RPMI7951 (cell line): Measurements from ENCODE around the gene GULP1. TPM values are rescaled to one million over a fixed set of nuclear protein-coding genes. Genes with fewer than 3 reads are reported as not detected.

Source experiments
- DNase-seq: peaks from one replicate; pipeline ENCODE4 v3.0.0-alpha.2; 2012; ENCODE audit warnings: low read depth
- total RNA-seq: library from RNA; depleted of rRNA; stranded (reverse); fragments of >200 nt; shearing (Covaris generic); gene quantifications from 2 replicates; pipeline ENCODE4 v1.2.3, GENCODE V29; 2014

Gene GULP1
- total RNA-seq, 1 experiment from 2014 or later: 87.0 TPM

DNA sequence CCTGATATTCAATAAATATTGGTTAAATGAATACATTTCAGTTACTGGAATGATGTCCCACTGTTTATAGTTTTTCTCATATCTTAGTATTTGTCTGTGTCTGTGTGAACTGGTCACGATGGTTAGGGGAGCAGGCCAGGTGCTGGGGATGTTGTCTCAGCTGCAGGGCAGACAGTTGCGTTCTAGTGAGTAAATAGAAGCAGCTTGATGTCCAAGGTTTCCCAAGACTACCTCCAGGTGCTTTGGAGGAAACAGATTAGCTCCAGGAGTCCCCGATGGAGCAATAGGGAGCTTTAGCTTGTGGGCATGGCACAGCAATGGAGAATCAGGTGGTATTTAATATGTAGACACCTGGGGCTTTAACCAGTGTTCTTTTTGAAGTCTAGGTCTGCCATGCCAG lies 75.5 kb downstream of the GULP1 start:
- no peak for DNase-seq

DNA sequence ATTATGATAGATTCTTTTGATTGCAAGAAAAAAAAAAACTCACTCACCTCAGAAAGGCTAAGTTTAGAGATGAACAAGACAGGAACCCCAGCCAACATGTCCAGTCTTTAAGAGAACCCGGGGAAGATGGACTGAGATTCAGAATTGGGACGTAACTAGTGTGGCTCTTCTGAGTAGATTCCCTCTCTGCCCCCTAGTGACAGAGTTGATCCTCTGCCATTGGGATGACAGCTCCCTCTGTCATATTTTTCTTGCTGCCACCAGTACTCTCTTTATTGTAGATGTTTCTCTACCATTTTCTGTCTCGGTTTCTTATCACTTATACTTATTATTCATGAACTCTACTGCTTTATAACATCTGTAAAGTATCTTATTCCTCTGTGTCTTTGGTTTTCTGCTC lies 77.7 kb downstream of the GULP1 start:
- DNase-seq: peak; percentile 76

DNA sequence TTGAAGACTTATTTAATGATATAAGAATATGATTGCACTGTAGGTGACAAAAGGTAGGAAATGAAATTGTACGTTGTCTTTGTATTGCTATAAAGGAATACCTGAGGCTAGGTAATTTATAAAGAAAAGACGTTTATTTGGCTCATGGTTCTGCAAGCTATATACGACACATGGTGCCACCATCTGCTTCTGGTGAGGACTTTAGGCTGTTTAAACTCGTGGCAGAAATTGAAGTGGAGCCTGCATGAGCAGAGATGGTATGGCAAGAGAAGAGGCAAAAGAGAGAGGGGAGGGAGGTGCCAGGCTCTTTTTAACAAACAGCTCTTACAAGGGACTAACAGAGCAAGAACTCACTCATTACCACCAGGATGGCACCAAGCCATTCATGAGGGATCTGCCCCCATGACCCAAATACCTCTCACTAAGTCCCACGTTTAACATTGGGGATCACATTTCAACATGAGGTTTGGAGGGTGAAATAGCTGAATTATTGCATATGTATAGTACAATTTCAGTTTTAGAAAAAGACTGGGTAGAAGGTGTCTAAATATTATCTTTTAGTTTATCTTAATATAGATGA lies 86.8 kb downstream of the GULP1 start:
- peak; percentile 23 for DNase-seq

DNA sequence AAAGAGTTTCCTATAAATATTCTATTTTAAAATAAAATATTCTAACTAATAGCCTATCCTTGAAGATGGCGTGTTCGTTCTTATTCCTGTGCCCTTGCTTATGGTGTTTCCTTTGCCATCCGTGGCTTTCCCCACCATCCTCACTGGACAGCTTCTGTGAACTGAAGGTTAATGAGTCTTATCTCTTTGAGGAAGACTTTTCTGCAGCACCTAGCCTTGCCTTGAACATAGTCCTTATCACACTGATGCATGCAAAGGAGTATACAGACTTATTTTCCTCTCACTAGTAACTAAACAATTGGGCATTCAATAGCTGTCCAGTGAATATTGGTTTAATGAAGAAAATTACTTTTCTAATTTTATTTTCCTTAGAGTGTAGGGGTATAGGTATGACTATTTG lies 88.1 kb downstream of the GULP1 start:
- no peak for DNase-seq

DNA sequence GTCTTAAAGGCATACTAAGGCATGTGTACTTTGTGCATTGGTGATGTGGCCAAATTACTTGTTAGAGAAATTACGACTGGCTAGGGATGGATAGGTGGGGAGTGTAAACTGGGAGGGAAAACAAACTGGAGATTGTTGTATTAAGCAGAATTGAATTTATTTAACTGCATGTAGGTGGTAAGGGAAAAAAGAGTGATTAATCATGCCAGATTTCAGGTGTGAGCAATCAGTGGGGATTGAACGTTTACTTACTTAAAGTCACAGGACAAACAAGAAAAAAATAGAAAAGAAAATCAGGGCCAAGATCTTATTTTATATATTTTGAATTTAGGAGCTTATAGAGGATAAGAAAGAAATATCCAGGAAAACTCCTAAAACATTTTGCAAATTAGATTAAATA lies 88.6 kb downstream of the GULP1 start:
- no peak for DNase-seq

DNA sequence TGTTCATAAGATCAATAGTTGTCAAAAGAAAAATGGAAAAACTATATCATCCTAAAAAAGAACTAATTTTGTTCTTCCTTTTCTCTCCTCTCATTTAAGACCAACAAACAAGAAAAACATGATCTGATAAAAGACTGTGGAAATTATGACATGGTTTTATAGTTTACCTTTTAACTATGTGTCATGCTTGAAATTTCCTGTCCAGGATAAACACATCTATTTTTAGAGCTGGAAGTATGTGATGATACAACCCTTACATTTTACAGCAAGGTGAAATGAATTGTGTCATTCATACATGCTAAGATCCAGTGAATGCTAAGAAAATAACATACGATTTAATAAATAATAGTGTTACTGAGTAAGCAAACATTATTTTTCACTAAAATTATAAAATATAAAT lies 89.9 kb downstream of the GULP1 start:
- DNase-seq: peak; percentile 67

DNA sequence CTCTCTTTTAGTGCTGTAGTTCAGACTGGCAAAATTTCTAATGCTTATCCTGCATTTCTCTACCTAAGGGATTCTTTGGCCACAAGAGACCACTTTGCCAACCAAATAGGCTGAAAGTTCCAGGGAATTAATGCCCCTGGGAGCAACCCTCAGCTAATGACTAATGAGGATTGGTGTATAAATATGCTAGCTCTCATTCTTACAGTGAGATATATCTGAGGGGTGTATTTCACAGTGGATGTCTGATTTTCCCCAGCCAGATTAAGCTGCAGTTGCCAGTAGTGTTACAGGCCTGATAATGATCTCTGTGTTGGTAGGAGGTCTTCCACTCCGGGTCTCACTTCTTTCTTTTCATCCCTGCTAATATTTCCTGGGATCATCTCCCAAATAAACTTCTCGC lies 90.4 kb downstream of the GULP1 start:
- peak; percentile 33 for DNase-seq

DNA sequence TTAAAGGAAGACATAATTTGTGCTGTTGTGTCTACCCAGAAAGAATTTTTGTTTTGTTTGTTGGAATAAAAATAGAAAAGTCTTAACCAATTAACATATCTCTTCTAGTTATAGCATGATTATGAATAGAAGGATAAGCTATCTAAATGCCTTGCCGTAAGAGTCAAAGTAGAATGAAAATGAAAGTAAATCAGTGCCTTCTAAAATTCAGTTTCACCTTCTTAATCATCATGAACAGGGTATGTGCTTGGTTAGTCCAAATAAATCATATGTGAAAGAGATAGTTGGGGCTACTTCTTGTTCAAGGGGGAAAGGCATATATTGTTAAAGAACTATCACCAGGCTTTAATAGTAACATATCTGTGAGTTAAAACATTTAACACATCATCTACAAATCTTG lies 91.5 kb downstream of the GULP1 start:
- DNase-seq: peak; percentile 51

DNA sequence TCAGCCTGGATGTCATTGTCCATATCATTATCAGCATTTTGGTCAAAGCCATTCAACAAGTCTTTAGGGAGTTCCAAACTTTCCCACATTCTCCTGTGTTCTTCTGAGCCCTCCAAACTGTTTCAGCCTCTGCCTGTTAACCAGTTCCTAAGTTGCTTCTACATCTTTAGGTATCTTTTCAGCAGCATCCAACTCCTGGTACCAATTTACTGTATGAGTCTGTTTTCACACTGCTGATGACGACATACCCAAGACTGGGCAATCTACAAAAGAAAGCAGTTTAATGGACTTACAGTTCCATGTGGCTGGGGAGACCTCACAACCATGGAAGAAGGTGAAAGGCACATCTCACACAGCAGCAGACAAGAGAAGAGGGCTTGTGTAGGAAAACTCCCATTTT lies 94.2 kb downstream of the GULP1 start:
- no peak for DNase-seq

DNA sequence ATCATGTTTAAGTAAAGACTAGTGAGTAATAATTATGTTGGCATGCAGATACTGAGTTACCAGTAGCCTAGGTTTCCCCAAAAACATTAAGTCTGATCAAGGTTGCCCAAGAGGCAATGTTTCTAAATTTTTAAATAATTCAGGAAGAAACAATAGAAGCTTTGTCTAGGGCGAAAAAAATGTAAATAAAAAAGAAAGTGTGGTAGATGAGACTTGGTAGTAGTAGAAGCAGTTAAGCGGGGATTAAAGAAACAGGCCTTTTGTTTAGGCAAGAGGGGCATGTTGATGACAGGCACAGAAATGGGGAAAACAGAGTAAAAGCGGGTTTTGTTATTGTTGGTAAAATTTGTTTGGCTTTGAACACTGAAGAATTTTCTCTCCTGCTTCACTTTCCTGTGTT lies 97.2 kb downstream of the GULP1 start:
- DNase-seq: peak; percentile 9

DNA sequence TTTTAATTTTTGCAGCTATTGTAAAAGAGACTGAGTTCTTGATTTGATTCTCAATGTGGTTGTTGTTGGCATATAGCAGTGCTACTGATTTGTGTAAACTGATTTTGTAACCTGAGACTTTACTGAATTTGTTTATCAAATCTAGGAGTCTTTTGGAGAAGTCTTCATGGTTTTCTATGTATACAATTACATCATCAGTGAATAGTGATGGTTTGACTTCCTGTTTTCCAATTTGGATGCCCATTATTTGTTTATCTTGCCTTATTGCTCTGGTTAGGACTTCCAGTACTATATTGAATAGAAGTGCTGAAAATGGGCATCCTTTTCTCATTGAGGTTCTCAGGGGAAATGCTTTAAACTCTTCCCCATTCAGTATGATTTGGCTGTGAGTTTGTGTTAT lies 99.7 kb downstream of the GULP1 start:
- DNase-seq: no peak

DNA sequence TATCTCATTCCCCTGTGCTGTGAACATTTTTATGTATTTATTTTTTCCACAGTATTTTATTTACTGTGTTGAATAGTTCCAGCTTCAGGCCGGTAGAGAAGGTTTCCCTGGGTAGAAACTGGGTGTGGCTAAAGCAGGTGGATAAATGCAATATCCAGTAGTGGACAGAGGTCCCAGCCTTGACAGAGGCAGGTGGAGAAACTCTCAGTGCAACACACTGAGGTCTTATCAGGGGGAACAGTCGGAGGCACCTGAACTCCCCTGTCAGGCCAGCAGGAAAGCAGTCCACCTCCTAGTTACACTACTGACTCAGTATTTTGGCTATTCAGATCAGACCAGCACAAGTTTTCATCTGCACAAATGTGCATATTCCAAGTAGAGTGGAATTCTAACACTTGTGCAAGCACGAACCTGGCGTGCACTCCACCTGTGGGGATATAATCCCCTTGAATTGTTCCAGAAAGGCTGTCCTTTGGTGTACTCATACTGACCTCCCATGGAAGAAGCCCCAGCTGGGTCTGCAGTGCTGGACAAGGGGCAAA lies 103.3 kb downstream of the GULP1 start:
- no peak for DNase-seq

DNA sequence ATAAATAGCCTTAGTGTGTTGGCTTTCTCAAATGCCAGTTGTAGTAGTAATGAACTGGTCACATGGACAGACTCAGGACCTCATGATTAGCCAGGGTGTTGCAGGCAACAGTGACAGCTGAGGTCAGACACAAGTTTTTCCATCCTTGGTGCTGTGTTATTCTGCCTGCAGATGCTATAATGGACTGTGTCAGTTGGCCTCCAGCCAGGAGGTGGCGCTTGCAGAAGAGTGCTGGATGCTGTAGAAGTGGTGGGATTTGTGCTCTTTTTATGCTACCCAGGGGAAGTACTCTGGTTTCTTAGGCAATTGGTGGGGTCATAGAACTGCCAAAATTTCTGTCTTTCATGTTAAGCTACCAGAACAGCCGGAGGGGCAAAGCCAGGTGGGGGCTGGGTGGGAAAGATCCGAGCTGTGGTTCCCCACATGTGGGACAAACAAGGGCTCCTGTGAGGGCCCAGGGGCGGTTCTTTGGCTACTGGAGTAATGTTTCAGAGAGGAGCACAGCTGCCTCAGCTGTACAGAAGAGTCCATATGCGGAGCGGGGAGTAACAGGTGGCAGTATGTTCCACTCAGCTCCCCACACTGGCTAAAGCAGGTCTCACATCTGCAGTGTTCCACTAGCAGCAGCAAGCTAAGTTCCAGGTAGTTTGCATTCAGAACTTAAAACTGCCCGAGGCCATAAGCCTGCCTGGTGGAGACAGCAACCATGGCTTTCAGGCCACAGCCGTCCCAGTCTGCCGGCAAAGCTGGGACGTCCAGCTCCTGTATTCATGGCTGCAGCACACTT lies 104.4 kb downstream of the GULP1 start:
- DNase-seq: no peak

DNA sequence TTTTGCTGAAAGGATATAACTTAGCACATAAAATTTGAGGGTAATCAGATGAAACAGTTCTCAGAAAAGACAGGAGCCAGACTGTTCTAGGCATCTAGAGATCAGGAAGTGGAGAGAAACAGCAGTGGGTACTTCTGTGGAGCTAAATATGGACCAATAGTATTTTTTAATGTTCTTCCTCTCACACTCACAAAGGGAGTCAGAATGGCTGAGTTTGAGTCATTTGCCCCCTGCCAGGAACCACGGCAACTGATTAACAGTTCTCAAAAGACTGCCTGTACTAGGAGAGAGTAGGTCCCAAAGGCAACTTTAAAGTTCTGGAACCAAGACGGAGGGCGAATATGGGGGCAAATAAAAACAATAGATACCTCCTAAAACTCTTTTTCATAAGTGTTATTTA lies 107.5 kb downstream of the GULP1 start:
- DNase-seq: peak; percentile 64

DNA sequence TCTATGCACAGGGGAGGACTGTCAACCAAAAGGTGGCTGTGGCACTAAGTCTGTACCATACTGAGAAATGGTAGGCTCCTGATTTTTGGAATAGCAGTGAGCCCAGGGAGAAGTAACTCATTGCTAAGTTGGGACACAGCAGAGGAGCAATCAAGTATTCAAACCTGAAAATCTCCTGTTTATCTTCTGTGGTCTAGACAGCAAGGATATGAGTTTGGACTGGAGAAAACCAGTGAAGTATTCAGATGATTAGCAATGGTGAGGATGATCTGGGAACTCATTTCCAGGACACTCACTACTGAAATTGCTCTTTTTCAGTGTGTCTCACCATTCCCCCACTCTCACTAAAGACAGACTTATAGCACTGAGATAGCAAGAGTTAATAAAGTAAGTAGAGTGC lies 112.0 kb downstream of the GULP1 start:
- DNase-seq: no peak

DNA sequence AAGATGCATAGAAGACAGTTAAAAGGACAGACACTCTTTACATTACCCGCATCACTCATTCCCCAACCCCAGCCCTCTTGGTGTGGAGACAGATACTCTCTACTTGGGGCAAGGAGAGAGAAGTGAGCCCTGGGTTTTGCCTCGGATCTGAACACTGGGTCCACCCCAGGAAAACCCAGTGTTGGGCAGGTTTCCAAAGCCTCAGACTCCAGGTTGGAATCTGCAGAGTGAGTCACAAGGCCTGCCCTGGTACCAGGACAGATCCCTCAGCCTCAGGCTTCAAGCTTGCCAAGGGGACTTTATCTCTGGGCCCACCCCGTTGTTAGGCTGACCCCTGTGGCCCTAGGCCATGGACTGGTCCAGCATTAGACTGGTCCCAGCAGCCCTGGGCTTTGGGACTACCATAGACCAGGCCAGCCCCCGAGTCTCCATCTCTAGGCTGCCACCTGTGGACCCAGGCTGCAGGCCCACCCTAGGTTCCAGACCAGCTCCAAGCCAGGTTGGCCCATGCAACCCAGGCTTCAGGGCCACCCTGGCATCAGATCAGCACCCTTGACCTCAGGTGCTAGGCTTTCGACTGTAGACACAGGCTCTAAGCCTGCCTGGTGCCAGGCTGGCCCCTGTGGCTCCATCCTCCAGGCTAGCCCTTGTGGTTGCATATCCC lies 112.8 kb downstream of the GULP1 start:
- DNase-seq: peak; percentile 53

DNA sequence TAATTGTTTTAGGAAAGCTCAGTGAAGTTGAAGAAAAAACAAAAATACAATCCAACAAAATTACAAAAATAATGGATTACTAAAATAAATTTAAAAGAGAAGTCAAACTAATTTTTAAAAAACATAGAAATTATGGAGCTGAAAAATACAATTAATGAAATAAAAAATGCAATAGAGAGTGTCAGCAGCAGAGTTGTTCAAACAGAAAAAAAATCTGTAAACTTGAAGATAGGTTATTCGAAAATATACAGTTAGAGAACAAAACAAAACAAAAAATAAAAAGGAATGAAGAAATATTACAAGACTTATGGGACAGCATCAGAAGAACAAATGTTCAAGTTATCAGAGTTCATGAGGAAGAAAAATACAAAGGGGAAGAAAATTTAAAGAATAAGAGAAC lies 114.7 kb downstream of the GULP1 start:
- no peak for DNase-seq

DNA sequence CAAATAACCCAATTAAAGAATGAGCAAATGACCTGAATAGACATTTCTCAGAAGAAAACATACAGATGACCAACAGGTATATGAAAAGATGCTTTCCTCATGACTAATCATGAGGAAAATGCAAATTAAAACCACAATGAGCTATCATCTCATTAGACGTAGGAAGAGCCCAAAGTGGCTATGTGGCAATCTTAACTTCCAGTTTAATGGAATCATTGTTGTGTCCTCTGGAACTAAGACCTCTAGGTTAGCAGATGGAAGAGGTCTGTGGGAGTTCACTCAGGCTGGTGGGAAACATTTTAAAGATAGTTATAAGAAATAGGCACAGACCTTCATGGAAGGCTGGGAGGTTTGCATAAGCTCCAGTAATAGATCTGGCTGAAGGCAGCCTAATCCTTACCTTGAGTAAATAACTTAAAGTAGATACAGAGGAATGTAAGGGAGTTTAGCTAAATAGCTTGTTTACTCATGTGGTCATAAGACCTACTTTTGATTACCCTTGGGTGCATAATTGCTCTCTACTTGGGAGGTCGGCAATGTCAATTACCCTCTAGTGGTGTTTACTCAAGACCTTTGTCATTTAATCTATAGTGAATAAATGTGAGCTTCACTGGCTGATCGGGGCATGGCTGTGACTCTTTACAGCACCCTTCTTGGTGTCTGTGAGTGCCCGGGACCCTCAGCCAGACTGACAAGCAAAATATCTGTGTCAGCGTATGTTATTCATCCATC lies 119.0 kb downstream of the GULP1 start:
- DNase-seq: peak; percentile 67

DNA sequence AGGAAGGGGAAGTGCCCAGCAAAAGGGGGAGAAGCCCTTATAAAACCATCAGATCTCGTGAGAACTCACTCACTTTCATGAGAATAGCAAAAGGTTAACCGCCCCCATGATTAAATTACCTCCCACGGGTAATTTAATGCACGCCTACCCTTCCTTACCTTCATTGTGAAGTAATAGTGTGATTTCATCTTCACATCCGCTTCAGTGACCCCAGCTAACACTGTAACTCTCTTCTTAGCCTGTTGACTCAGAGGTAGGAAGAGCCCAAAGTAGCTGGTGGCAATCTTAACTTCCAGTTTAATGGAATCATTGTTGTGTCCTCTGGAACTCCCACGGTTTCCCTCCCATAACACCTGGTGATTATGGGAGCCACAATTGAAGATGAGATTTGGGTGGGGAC lies 120.5 kb downstream of the GULP1 start:
- DNase-seq: no peak

DNA sequence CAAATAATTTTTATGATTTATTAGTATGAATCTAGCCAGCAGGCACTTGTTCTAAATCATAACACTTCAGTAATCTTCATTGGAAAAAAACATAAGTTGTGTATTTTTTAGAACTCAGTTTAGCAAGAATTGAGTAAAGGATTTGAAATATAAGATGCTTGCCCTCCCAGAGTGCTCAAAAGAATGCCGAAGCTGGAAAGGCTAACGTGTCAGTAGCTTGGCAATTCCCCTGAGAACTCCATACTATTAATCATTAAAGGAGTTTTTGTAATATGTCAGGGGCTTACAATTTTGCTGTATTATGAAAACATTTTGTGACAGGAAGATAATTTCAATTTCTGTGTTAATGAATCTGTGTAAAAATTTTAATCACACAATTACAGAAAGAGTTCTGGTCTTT lies 122.7 kb downstream of the GULP1 start:
- DNase-seq: no peak

DNA sequence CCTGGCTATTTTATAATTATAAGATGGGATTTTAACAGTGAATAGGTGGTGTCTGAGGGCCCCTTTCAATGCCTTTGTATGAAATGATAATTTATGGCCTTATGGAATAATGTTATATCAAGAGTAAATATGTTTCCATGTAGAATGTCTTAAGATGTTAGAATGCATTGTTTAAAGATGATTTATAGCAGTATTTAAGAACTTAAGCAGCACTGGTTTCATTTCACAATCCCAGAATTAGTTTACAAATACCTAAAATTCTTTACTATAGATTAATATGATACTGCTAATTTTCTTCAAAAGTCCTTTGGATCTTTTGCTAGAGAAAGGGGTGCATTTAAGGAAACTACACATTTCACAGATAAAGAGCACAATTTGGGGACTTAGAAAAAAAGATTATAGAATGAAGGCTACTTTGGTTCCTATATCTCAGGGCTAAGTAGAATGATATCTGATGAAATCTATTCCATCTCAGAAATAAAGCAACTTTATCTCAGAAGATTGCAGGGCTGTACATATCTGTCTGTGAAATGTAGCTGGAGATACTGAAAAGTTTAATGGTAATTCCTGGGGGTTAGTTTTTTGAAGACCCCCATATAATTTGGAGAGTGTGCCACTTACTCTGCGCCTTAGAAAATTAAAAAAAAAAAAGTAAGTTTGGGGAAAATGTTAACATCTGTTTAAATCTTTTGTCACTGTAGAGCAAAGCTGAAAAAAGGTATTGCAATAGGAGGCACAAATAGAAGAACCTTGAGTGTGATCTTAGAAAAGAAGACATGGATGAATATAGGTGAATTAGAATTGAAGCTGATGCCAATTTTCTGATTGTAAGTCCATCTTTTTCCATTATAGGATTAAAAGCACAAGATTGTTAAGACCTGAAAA lies 123.4 kb downstream of the GULP1 start:
- no peak for DNase-seq
